CD14-positive monocyte (primary cell): Measurements from ENCODE around the gene ATG9B. TPM values are rescaled to one million over a fixed set of nuclear protein-coding genes. Genes with fewer than 3 reads are reported as not detected.

Experiments used
- DNase-seq, 3 donors: peaks; one replicate each; pipeline ENCODE4 v3.0.0-alpha.2; 2011 to 2022
- H2AFZ ChIP-seq: 2 replicates; pipeline ENCODE4 v1.6.0; 2012; ENCODE audit warnings: mild to moderate bottlenecking, low read depth, low read length, inconsistent platforms; ENCODE audit not compliant: insufficient read depth, poor library complexity, severe bottlenecking
- H3K27ac ChIP-seq, 2 donors: 1 replicate in 1 of 2; 2 replicates in 1 of 2; pipeline ENCODE4 v1.5.1; 2012 to 2013; ENCODE audit warnings: low read length in 2 of 2, control low read depth in 1 of 2, inconsistent platforms in 1 of 2, low read depth in 1 of 2, mild to moderate bottlenecking in 1 of 2
- H3K27me3 ChIP-seq, 2 donors: one replicate each; pipeline versions ENCODE4 v1.6.0 to v1.6.1; 2011 to 2013; ENCODE audit warnings: low read length in 2 of 2; ENCODE audit not compliant: control insufficient read depth in 2 of 2, insufficient read depth in 2 of 2
- H3K36me3 ChIP-seq, 2 donors: replicated peaks in 1 of 2; 1 replicate in 1 of 2; 2 replicates in 1 of 2; pipeline versions ENCODE4 v1.5.1 to v1.6.1; 2012 to 2013; ENCODE audit warnings: low read length in 2 of 2, control low read depth in 1 of 2, inconsistent platforms in 1 of 2, mild to moderate bottlenecking in 1 of 2; ENCODE audit not compliant: insufficient read depth in 2 of 2, control insufficient read depth in 1 of 2
- H3K4me1 ChIP-seq, 2 donors: 1 replicate in 1 of 2; 2 replicates in 1 of 2; pipeline versions ENCODE4 v1.5.1 to v1.6.1; 2012 to 2013; ENCODE audit warnings: low read length in 2 of 2, control low read depth in 1 of 2, inconsistent platforms in 1 of 2, mild to moderate bottlenecking in 1 of 2, moderate library complexity in 1 of 2; ENCODE audit not compliant: insufficient read depth in 2 of 2, control insufficient read depth in 1 of 2
- H3K4me2 ChIP-seq: replicated peaks from 2 replicates; pipeline ENCODE3; 2012; ENCODE audit warnings: low read length, moderate library complexity, mild to moderate bottlenecking; ENCODE audit not compliant: poor library complexity, severe bottlenecking; ENCODE audit errors: extremely low read depth
- H3K4me3 ChIP-seq, 3 experiments: fragments of 200-600 bp in 1 of 3; sonication (generic) in 1 of 3; replicated peaks in 1 of 3; 1 replicate in 2 of 3; 2 replicates in 1 of 3; pipeline ENCODE4 v1.5.1; 2011 to 2013; ENCODE audit warnings: low read length in 3 of 3, mild to moderate bottlenecking in 3 of 3, control low read depth in 2 of 3, low read depth in 2 of 3, inconsistent platforms in 1 of 3, moderate library complexity in 1 of 3
- H3K79me2 ChIP-seq: 2 replicates; pipeline ENCODE4 v1.6.0; 2012; ENCODE audit warnings: mild to moderate bottlenecking, control low read depth, inconsistent platforms, low read length, moderate library complexity; ENCODE audit not compliant: insufficient read depth
- H3K9ac ChIP-seq: 2 replicates; pipeline ENCODE4 v1.6.0; 2017; ENCODE audit warnings: low read length, mild to moderate bottlenecking; ENCODE audit not compliant: insufficient read depth, poor library complexity, severe bottlenecking
- H3K9me3 ChIP-seq, 2 donors: replicated peaks in 1 of 2; 1 replicate in 1 of 2; 2 replicates in 1 of 2; pipeline versions ENCODE4 v1.5.1 to v1.6.1; 2012 to 2013; ENCODE audit warnings: low read length in 2 of 2, control low read depth in 1 of 2; ENCODE audit not compliant: control insufficient read depth in 1 of 2, insufficient read depth in 1 of 2
- H4K20me1 ChIP-seq: 2 replicates; pipeline ENCODE4 v1.6.0; 2012; ENCODE audit warnings: mild to moderate bottlenecking, low read length, control low read depth, moderate library complexity; ENCODE audit not compliant: insufficient read depth
- H3K27ac Mint-ChIP-seq, 7 donors: one replicate each; pipeline ENCODE4 v1.8.0; 2020; ENCODE audit warnings: mild to moderate bottlenecking in 7 of 7, mixed read lengths in 7 of 7, moderate library complexity in 6 of 7, inconsistent platforms in 2 of 7
- H3K27me3 Mint-ChIP-seq, 3 donors: one replicate each; pipeline ENCODE4 v1.8.0; 2021 to 2022; ENCODE audit warnings: low read depth in 3 of 3, mild to moderate bottlenecking in 3 of 3, mixed read lengths in 3 of 3, moderate library complexity in 3 of 3, inconsistent platforms in 1 of 3
- H3K36me3 Mint-ChIP-seq, 2 donors: one replicate each; pipeline ENCODE4 v1.8.0; 2020; ENCODE audit warnings: mixed read lengths in 2 of 2, inconsistent platforms in 1 of 2, mild to moderate bottlenecking in 1 of 2
- H3K4me1 Mint-ChIP-seq: one replicate; pipeline ENCODE4 v1.8.0; 2020; ENCODE audit warnings: mild to moderate bottlenecking, mixed read lengths
- H3K4me3 Mint-ChIP-seq, 2 donors: one replicate each; pipeline ENCODE4 v1.8.0; 2020; ENCODE audit warnings: mild to moderate bottlenecking in 2 of 2, mixed read lengths in 2 of 2, moderate library complexity in 1 of 2
- H3K9me3 Mint-ChIP-seq, 7 donors: one replicate each; pipeline ENCODE4 v1.8.0; 2020 to 2022; ENCODE audit warnings: mixed read lengths in 7 of 7, mild to moderate bottlenecking in 6 of 7, moderate library complexity in 6 of 7, inconsistent platforms in 2 of 7
- CTCF ChIP-seq: fragments of 200-600 bp; IDR thresholded peaks from one replicate; pipeline ENCODE4 v1.8.0; 2022; ENCODE audit warnings: antibody characterized with exemption, mild to moderate bottlenecking
- WGBS: methylation state at CpG from one replicate; pipeline ENCODE4 v1.1.5; 2013; ENCODE audit warnings: missing lambda C conversion rate; ENCODE audit not compliant: insufficient coverage; 5-methylcytosine and 5-hydroxymethylcytosine counted together
- intact Hi-C, 2 donors: fragments of 100-400 bp; cut with micrococcal nuclease; formaldehyde crosslinking; loops; one replicate each; pipeline versions ENCODE4 v1.15.0 to v1.15.1; 2023
- polyA plus RNA-seq, 3 donors: library from polyadenylated mRNA; depleted of rRNA in 1 of 3; unstranded in 2 of 3; stranded (reverse) in 1 of 3; fragments of 300-500 nt in 2 of 3; fragments of >200 nt in 1 of 3; fragmentation: Illumina TruSeq in 2 of 3; gene quantifications; 1 replicate in 2 of 3; 2 replicates in 1 of 3; pipeline ENCODE4 v1.2.3, GENCODE V29; 2012 to 2021

ATG9B gene
- polyA plus RNA-seq, 3 donors, result 0.21 to 0.30 TPM; not detected in 1

DNA sequence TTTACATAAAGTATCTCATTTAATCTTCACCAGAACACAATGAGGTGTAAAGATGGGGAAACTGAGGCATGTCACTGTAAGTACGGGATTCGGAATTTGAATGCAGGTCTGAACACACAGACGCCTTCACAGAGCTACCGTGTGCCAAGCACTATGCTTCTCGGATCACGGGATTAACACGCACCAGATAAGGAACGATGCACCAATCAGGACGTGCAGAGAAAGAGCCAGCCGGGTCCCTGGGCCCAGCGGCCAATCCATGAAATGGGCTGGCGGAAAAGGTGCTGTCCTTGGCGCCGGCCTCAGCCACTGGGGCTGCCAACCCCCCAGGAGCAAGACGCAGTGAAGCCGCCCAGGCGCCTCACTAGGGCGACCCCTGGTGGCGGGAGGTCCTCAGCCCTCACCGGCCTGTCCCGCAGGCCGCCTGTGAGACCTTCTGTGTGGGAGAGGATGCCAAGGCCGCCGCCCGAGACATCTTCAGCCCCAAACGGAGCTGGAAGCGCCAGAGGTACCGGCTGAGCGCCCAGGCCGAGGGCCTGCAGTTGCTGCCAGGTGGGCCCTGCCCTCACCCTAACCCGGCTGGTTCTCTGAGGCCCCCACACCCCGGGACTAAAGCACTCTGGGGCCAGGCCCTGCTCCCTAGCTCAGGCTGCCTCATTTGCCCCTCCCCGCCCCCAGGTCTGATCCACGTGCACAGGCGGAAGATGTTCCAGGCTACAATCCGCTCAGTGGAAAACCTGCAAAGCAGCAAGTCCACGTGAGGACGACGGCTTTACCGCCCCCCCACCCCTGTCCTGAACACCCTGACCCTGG, 15.6 kb downstream of the ATG9B start:
- Histone ChIP-seq H3K4me1 (peaks cover 24 to 39% of the 10 kb centered on the region in 2 donors), H3K27me3 (peaks cover 2 to 39% of the 10 kb centered on the region in 2 donors), H3K36me3 (no peaks in the 10 kb centered on the region), H3K4me3 (no peak overlapping the region), H3K4me2 (peak overlapping the region; percentile 40), H3K27ac (no peak overlapping the region), H3K79me2 (no peaks in the 10 kb centered on the region), H3K9ac (no peak overlapping the region), H2AFZ (peak overlapping the region; percentile 17), H4K20me1 (no peaks in the 10 kb centered on the region), H3K9me3 (peaks cover 0 to 4% of the 10 kb centered on the region in 2 donors)
- Mint-ChIP-seq H3K36me3 (peaks cover 0 to 3% of the 10 kb centered on the region in 2 donors), H3K27me3 (peaks cover 40 to 70% (median 44%) of the 10 kb centered on the region in 3 donors), H3K9me3 (peaks cover 0 to 5% (median 0%) of the 10 kb centered on the region in 7 donors), H3K4me3 (peak overlapping the region; percentile 50 to 52), H3K27ac (no peak overlapping the region), H3K4me1 (peaks cover 35% of the 10 kb centered on the region)
- peak; percentile 33 to 51 (median 41) for DNase-seq
- intact Hi-C loops, result no loop called here
- WGBS, result 66% methylated on average over 36 of the region's 40 CpGs
- TF ChIP-seq CTCF, result peak; percentile 88

DNA sequence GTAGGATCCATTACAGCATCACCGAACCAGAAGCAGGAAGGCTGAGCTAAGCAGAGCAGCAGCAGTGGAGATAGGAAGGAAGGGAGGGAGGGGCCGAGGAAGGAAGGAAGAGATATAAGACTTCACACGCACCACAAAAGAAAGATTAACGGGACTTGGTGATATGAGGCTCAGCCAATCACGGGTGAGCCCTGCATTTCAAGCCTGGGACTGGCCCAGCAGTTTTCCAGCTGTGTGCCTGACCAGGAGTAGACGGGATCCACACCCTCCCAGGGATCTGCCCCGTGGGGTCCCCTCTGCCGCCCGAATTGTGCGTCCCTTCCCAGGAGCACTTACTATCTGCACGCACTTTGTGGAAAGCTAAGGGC, 16.2 kb downstream of the ATG9B start:
- H2AFZ ChIP-seq, result peak overlapping the region; percentile 17
- H3K4me3 ChIP-seq, result no peak overlapping the region
- peaks cover 0 to 5% (median 0%) of the 10 kb centered on the region in 7 donors for H3K9me3 Mint-ChIP-seq
- H3K36me3 Mint-ChIP-seq, result peaks cover 0 to 3% of the 10 kb centered on the region in 2 donors
- no peak overlapping the region for H3K9ac ChIP-seq
- H3K4me1 ChIP-seq, result peaks cover 20 to 33% of the 10 kb centered on the region in 2 donors
- no peaks in the 10 kb centered on the region for H3K79me2 ChIP-seq
- H3K4me2 ChIP-seq, result peak overlapping the region; percentile 40
- peaks cover 2 to 36% of the 10 kb centered on the region in 2 donors for H3K27me3 ChIP-seq
- H3K36me3 ChIP-seq, result no peaks in the 10 kb centered on the region
- intact Hi-C loops, result no loop called here
- no peak for TF ChIP-seq CTCF
- H3K4me1 Mint-ChIP-seq, result peaks cover 32% of the 10 kb centered on the region
- H3K27ac ChIP-seq, result no peak overlapping the region
- 21% methylated on average over 3 of the region's 11 CpGs for WGBS
- no peaks in the 10 kb centered on the region for H4K20me1 ChIP-seq
- H3K27ac Mint-ChIP-seq, result peak overlapping the region in 1 of 7 donors; percentile 71
- DNase-seq, result no peak
- H3K9me3 ChIP-seq, result peaks cover 0 to 4% of the 10 kb centered on the region in 2 donors
- H3K4me3 Mint-ChIP-seq, result peak overlapping the region; percentile 50 to 52
- peaks cover 38 to 70% (median 44%) of the 10 kb centered on the region in 3 donors for H3K27me3 Mint-ChIP-seq
